ENCODE measurements around the gene HYAL3. TPM values are rescaled to one million over a fixed set of nuclear protein-coding genes. Genes with fewer than 3 reads are reported as not detected.

The HYAL3 gene
- total and polyA plus RNA-seq, 2 of the 8 experiments (the other 6 are each of a cell fraction or from before 2014, with no cell fraction given): 3.2 to 12.2 TPM

- TF ChIP-seq BRCA1 (IDR thresholded peaks at IDR 0.05; ENCODE audit: low read depth, low read length) (no peak), NANOG (IDR thresholded peaks at IDR 0.05; ENCODE audit: insufficient read depth, low read depth, low read length, poor library complexity, severe bottlenecking) (no peak), SRF (IDR thresholded peaks at IDR 0.05; ENCODE audit: low read depth, low read length) (no peak), KDM4A (IDR thresholded peaks at IDR 0.05; ENCODE audit: low read depth, low read length, severe bottlenecking) (peak; percentile 87), NRF1 (IDR thresholded peaks at IDR 0.05; ENCODE audit: low read depth, low read length) (peak; percentile 34), JUN (IDR thresholded peaks at IDR 0.05; ENCODE audit: low read depth, low read length) (peak; percentile 58; the same call in 1 of the 2 replicates), SIRT6 (IDR thresholded peaks at IDR 0.05; ENCODE audit: low read length) (no peak), SAP30 (IDR thresholded peaks at IDR 0.05; ENCODE audit: insufficient read depth, insufficient replicate concordance, low read length) (no peak), RAD21 (IDR thresholded peaks at IDR 0.05 in 1 of 2, conservative IDR thresholded peaks at IDR 0.05 in 1 of 2; ENCODE audit: low read depth in 2 of 2, low read length in 2 of 2) (no peak), CHD1 (IDR thresholded peaks at IDR 0.05; ENCODE audit: low read depth, low read length) (no peak), SP1 (IDR thresholded peaks at IDR 0.05; ENCODE audit: low read depth, low read length) (no peak), EZH2 (IDR thresholded peaks at IDR 0.05; ENCODE audit: low read depth, low read length, severe bottlenecking) (no peak), CTBP2 (IDR thresholded peaks at IDR 0.05; ENCODE audit: borderline replicate concordance, insufficient read depth, insufficient read length, low read length) (no peak), TAF7 (optimal IDR thresholded peaks at IDR 0.05; ENCODE audit: borderline replicate concordance, low read depth, low read length) (no peak), POU5F1 (IDR thresholded peaks at IDR 0.05; ENCODE audit: low read depth, low read length) (no peak), TAF1 (IDR thresholded peaks at IDR 0.05; ENCODE audit: low read depth, low read length) (peak; percentile 65; the same call in 1 of the 2 replicates), POLR2A (IDR thresholded peaks at IDR 0.05; ENCODE audit: control extremely low read depth in 1 of 2, low read depth in 2 of 2, low read length in 2 of 2) (peak in 1 of 2 experiments; percentile 54; a peak in 2 of 3 replicates), TBP (IDR thresholded peaks at IDR 0.05; ENCODE audit: low read depth, low read length) (no peak; the same call in 1 of the 2 replicates), YY1 (IDR thresholded peaks at IDR 0.05; ENCODE audit: low read depth, low read length) (no peak), E2F6 (IDR thresholded peaks at IDR 0.05) (peak; percentile 93), POLR2AphosphoS5 (IDR thresholded peaks at IDR 0.05; ENCODE audit: low read depth, low read length) (peak; percentile 75; the same call in 1 of the 2 replicates), USF2 (IDR thresholded peaks at IDR 0.05; ENCODE audit: low read length) (no peak), EP300 (IDR thresholded peaks at IDR 0.05; ENCODE audit: borderline replicate concordance in 1 of 2, low read depth in 2 of 2, low read length in 2 of 2) (no peak)
These were observed 38.1 kb upstream of the HYAL3 start (continued) for GRCh38 chr3:50337175-50337861.

All from H1 (cell line).